Lung (tissue), 12 donors: ENCODE results near the gene VSIG10L. TPM values are rescaled to one million over a fixed set of nuclear protein-coding genes. Genes with fewer than 3 reads are reported as not detected.
A peak's percentile ranks its signal among the peaks of the same experiment; 100 is the strongest.

Experiments
- ATAC-seq: fragments of 200-7000 bp; cut with Tn5 transposase; one replicate; pipeline ENCODE4 v1.9.1; 2020; ENCODE audit warnings: moderate number of reproducible peaks; ENCODE audit not compliant: insufficient read depth, low FRiP score
- DNase-seq, 3 donors: peaks; one replicate each; pipeline ENCODE4 v3.0.0-alpha.2; 2013 to 2017
- H3K27ac ChIP-seq, 2 donors: one replicate each; pipeline ENCODE4 v1.5.1; 2013; ENCODE audit warnings: mild to moderate bottlenecking in 2 of 2, moderate library complexity in 2 of 2, control low read depth in 1 of 2, inconsistent platforms in 1 of 2, low read depth in 1 of 2, low read length in 1 of 2
- H3K27me3 ChIP-seq, 3 donors: one replicate each; pipeline ENCODE4 v1.5.1; 2013; ENCODE audit warnings: low read length in 2 of 3; ENCODE audit not compliant: control insufficient read depth in 3 of 3, insufficient read depth in 3 of 3
- H3K36me3 ChIP-seq, 4 donors: one replicate each; pipeline ENCODE4 v1.5.1; 2013; ENCODE audit warnings: low read length in 4 of 4, mild to moderate bottlenecking in 1 of 4, moderate library complexity in 1 of 4; ENCODE audit not compliant: control insufficient read depth in 4 of 4, insufficient read depth in 4 of 4
- H3K4me1 ChIP-seq, 5 donors: one replicate each; pipeline ENCODE4 v1.5.1; 2013; ENCODE audit warnings: low read length in 5 of 5, mild to moderate bottlenecking in 2 of 5, moderate library complexity in 1 of 5; ENCODE audit not compliant: control insufficient read depth in 5 of 5, insufficient read depth in 5 of 5
- H3K4me3 ChIP-seq: one replicate; pipeline ENCODE4 v1.5.1; 2013; ENCODE audit warnings: mild to moderate bottlenecking, control low read depth, moderate library complexity
- H3K9ac ChIP-seq, 2 donors: one replicate each; pipeline ENCODE4 v1.5.1; 2013; ENCODE audit warnings: low read length in 2 of 2, control low read depth in 1 of 2; ENCODE audit not compliant: insufficient read depth in 1 of 2
- H3K9me3 ChIP-seq, 4 donors: one replicate each; pipeline ENCODE4 v1.5.1; 2013; ENCODE audit warnings: low read length in 3 of 4, mild to moderate bottlenecking in 1 of 4, moderate library complexity in 1 of 4; ENCODE audit not compliant: control insufficient read depth in 4 of 4, insufficient read depth in 3 of 4
- CTCF ChIP-seq: IDR thresholded peaks from 2 replicates; pipeline ENCODE4 v1.5.1; 2012; ENCODE audit warnings: mild to moderate bottlenecking; ENCODE audit errors: control extremely low read depth, extremely low read depth
- WGBS, 2 donors: extraction: QIAGEN DNeasy Blood & Tissue Kit; methylation state at CpG; one replicate each; pipeline ENCODE4 v1.1.7; 2013; 5-methylcytosine and 5-hydroxymethylcytosine counted together
- polyA plus RNA-seq, 2 donors: library from polyadenylated mRNA; stranded (reverse); fragments of 200-250 nt; gene quantifications; one replicate each; pipeline ENCODE4 v1.2.1, GENCODE V29; 2013
- total RNA-seq, 2 donors: library from RNA; depleted of rRNA in 1 of 2; stranded (reverse); fragments of >200 nt in 1 of 2; gene quantifications; one replicate each; pipeline ENCODE4 v1.2.1, GENCODE V29; 2014 to 2021
- donor health status: control.
- donor health status: control.
- donor health status: Bipolar disorder and iron deficiency.
- donor health status: healthy.
- donor health status: DM: yes; HTN: yes; CAD: no.

Gene VSIG10L
- total and polyA plus RNA-seq, 4 donors, result 0.57 to 3.7 (median 2.4) TPM

- peaks cover 0 to 26% (median 13%) of the 10 kb centered on the region in 4 donors for H3K36me3 ChIP-seq
- DNase-seq (peak in 2 of 3 donors; percentile 9 to 25), ATAC-seq (no peak)
- no peak for TF ChIP-seq CTCF
- no peaks in the 10 kb centered on the region for H3K9me3 ChIP-seq
- peaks cover 0 to 6% (median 0%) of the 10 kb centered on the region in 5 donors for H3K4me1 ChIP-seq
- no peak overlapping the region for H3K4me3 ChIP-seq
- WGBS, 2 donors, result 75 to 79% methylated on average over 12 of the region's 12 CpGs
- no peak overlapping the region for H3K27ac ChIP-seq
- H3K9ac ChIP-seq, result no peak overlapping the region
- no peaks in the 10 kb centered on the region for H3K27me3 ChIP-seq
Observed at GRCh38 chr19:51354103-51354741, 12.3 kb upstream of the VSIG10L start.

GRCh38 chr19:51352783-51353360 is 10.9 kb upstream of the VSIG10L start:
- WGBS, 2 donors, result 95 to 98% methylated on average over 16 of the region's 16 CpGs
- H3K4me1 ChIP-seq, result peaks cover 0 to 6% (median 0%) of the 10 kb centered on the region in 5 donors
- ATAC-seq (no peak), DNase-seq (no peak)
- no peaks in the 10 kb centered on the region for H3K27me3 ChIP-seq
- peaks cover 0 to 26% (median 13%) of the 10 kb centered on the region in 4 donors for H3K36me3 ChIP-seq
- H3K27ac ChIP-seq, result no peak overlapping the region
- H3K9ac ChIP-seq, result no peak overlapping the region
- TF ChIP-seq CTCF, result no peak
- no peaks in the 10 kb centered on the region for H3K9me3 ChIP-seq
- no peak overlapping the region for H3K4me3 ChIP-seq

DNA sequence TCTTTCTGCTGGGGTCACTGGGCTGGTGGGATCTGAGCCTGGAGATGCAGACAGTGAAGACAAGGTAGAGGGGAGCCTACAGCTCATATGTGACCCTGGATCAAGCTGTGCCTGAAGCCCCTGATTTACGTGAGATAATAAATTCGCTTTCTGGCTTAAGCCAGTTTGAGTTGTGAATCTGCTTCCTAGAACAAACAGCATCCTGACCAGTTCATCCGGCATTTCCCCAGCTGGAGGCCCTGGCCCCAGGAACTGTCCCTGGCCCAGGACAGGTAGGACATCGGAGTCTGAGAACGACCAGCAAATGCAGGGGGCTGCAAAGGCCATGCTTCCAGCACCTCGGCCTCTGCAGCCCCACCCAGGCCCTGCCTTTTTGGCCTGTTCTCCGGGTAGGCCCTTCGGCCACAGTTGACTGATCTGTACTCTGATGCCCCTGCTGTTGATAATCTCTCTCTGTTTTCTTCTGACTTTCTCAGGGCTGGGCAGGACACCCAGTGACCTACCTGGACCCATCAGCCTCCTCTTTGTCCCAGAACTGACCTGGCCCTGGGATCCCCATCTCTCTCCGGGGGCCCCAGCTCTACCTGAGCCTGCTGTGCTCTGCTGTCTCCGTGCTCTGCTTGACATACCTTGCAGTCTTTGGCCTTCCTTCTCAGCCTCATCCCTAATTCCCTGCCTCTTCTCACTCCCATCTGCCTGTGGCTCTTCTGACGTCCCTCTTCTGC is 9.5 kb upstream of the VSIG10L start:
- no peaks in the 10 kb centered on the region for H3K27me3 ChIP-seq
- no peak overlapping the region for H3K9ac ChIP-seq
- TF ChIP-seq CTCF, result no peak
- peaks cover 0 to 6% (median 0%) of the 10 kb centered on the region in 5 donors for H3K4me1 ChIP-seq
- ATAC-seq (no peak), DNase-seq (no peak)
- H3K4me3 ChIP-seq, result no peak overlapping the region
- H3K27ac ChIP-seq, result no peak overlapping the region
- H3K36me3 ChIP-seq, result peaks cover 0 to 37% (median 15%) of the 10 kb centered on the region in 4 donors
- H3K9me3 ChIP-seq, result no peaks in the 10 kb centered on the region
- WGBS, 2 donors, result 96 to 97% methylated on average over 11 of the region's 11 CpGs
